ENCODE data around the gene SLC23A2.
A peak's percentile ranks its signal among the peaks of the same experiment; 100 is the strongest.
"Not testable (repeated sequence)": the region's sequence is repeated elsewhere in the genome, so short reads cannot be mapped to it uniquely, and the experiment has no call there.

SLC23A2 gene

DNA sequence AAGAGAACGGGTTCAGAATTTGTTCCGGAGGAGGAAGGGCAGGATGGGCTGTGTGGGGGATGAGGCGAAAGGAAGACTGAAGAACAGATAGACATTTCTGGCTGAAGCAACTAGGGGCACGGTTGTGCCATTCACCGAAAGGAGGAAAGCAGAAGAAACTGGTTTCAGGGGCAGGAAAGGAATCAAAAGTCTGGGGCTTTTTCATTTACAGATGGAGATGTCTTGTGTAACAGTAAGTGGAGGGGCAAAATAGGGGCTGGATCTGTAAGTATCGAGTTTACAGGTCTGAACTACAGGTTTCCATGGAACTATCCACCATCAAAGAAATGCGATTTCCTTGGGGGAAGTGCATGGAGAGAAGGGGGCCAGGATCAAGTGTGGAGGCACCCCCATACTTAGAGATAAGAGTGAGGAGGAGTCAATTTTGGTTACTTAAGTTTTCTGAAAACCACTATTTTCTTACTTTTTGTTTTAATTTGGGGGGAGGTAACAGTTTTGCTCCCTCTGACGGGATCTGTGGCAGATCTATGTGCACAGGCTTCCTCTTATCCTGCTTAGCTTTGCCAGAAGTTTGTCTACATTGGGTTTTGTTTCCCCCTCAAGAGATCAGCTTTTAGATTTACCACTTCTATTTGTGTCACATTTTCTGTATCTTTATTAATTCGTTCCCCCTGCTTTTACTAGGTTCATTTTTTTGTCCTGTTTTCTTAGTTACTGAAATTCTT, 120.1 kb downstream of the SLC23A2 start:
- no peak for DNase-seq

DNA sequence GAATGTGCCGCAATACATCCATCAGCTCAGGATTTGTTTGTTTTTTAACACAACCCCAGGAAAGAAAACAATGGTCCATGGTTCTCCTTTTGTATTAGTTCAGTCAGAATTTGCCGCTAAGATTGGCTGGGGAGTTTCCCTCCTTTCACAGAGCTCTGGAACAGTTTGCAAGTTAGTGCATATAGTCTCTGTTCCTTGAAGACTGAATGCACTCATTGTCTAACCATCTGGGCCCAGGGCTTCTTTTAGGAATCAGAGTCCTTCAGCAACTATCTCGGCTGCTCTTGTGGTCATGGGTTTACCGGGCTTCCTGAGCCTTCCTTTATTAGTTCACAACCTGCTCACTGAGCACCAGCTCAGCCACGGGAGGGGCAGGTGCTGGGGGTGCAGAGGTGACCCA, 121.3 kb downstream of the SLC23A2 start:
- no peak for DNase-seq

GRCh38 chr20:4878099-4878498, 123.2 kb downstream of the SLC23A2 start:
- not testable (repeated sequence) for DNase-seq

DNA sequence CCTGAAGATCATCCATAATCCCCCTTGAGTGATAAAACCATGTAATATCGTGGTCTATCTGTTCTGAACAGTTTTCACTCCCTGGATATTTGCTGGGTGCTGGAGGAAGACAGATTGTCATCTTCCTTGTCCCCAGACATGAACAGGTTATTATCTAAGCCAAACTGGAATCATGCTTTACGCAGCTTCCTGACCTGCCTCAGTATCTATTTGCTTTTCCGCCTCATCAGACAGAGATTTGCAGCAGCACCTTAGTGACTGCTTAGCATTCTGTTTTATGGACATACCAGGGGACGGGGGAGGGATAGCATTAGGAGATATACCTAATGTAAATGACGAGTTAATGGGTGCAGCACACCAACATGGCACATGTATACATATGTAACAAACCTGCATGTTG, 124.6 kb downstream of the SLC23A2 start:
- DNase-seq: no peak

DNA sequence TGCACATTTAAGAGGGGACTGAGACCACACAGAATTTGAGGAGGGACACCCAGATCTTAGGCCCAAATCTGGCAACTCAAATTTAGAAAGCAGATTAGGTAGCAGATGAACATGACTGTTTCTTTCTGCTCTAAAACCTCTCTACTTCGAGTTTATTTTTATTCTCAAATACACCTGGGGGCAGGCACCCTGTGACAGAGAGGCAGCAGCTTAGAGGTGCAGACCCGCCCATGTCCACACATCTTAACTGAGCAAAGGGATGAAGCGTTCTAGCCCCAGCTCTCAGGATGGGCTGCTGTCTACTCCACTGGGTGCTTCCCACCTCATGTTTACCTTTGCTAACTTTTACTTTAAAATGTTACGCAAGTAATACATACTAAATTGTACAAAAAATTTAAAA, 125.0 kb downstream of the SLC23A2 start:
- DNase-seq: no peak

- DNase-seq: peak in 2 of 56 donors; percentile 25 to 26
These were observed 125.7 kb downstream of the SLC23A2 start for GRCh38 chr20:4875578-4876067.

DNA sequence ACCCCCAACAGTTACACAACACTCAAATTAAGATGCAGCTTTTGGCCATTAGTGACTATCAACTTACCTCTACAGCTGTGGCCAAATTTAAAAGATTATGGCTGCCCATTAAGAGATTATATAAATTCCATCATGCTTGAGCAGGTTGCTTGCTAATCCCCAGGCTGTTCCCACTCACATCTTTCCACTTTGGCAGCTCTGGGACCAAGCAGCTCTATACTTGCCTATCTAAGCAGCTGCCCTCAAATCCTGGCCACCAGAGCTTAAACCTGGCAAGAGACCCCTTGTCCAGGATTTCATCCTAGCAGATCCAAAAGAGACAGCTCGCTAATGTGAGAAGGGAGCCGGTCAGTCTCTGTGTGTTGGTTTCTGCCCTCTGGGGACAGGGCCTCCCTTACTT, 127.9 kb downstream of the SLC23A2 start:
- DNase-seq: no peak

GRCh38 chr20:4871486-4871885, 129.8 kb downstream of the SLC23A2 start:
- no peak for DNase-seq

GRCh38 chr20:4870906-4871305, 130.4 kb downstream of the SLC23A2 start:
- DNase-seq: no peak

GRCh38 chr20:4869290-4870193, 131.8 kb downstream of the SLC23A2 start:
- DNase-seq: no peak

GRCh38 chr20:4867051-4867450, 134.3 kb downstream of the SLC23A2 start:
- no peak for DNase-seq

- no peak for DNase-seq
These were observed 134.9 kb downstream of the SLC23A2 start for GRCh38 chr20:4866429-4866828.

- DNase-seq: no peak
These were observed 137.0 kb downstream of the SLC23A2 start for GRCh38 chr20:4864311-4864752.

GRCh38 chr20:4862661-4863060, 138.6 kb downstream of the SLC23A2 start:
- no peak for DNase-seq

GRCh38 chr20:4861961-4862360, 139.3 kb downstream of the SLC23A2 start:
- DNase-seq: no peak

DNA sequence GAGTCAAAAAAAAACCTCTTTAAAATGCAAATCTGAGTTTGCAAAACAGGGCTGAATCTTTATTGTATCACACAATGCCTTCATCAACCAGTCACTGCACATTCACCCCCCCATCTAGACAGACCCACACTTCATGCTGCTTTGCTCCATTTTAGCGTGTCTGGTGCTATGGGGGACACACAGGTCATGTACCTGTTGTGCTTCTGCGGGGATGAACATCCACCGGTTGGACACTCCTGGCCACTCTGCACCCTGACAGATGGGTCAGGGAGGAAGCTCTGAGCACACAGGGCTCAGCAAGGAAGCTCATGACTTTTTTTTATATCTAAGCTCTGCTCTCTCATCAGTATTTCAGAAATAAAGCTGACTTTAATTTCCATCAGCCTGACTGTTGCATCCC, 143.3 kb downstream of the SLC23A2 start:
- DNase-seq: no peak

DNA sequence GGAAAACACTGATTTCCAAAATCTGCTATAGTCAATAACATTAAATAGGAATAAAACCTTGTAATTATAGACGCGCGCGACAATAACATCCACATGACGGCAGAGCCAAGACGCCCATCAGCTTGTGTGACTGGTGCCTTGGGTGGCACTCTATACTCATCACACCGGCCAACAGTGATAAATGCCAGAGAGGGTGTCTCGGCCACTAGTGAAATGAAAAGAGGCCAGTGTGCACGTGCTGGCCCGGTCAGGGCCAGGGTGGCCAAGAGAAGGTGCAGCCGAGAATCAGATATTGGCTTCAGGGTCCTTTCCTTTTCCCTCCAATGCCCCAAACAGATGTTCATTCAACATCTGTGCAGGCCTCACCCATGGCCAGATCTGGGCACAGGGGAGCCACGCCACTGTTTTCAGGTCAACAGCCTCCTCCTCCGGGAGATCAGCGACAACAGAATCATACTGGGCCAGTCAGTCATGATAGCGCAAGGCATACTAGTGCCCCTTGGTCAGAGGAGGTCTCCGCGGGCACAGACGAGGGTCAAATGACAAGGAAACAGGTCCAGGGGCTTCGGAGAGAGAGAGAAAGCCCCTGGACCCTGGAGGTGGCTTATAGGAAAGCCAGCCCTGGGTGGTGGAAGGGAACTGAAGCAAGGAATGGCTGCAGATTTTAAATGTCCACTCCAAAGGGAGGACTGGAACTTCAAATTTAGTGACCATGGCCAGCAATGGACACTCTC, 145.1 kb downstream of the SLC23A2 start:
- DNase-seq: no peak

GRCh38 chr20:4855555-4855954, 145.8 kb downstream of the SLC23A2 start:
- no peak for DNase-seq

- no peak for DNase-seq
These were observed 146.2 kb downstream of the SLC23A2 start for GRCh38 chr20:4855097-4855496.

- DNase-seq: no peak
These were observed 146.8 kb downstream of the SLC23A2 start for GRCh38 chr20:4854561-4854901.

GRCh38 chr20:4853757-4854560, 147.4 kb downstream of the SLC23A2 start:
- no peak for DNase-seq
